Measurements from ENCODE around the gene PAXX.
A peak's percentile ranks its signal among the peaks of the same experiment; 100 is the strongest.

PAXX gene, protein sequence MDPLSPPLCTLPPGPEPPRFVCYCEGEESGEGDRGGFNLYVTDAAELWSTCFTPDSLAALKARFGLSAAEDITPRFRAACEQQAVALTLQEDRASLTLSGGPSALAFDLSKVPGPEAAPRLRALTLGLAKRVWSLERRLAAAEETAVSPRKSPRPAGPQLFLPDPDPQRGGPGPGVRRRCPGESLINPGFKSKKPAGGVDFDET

DNA sequence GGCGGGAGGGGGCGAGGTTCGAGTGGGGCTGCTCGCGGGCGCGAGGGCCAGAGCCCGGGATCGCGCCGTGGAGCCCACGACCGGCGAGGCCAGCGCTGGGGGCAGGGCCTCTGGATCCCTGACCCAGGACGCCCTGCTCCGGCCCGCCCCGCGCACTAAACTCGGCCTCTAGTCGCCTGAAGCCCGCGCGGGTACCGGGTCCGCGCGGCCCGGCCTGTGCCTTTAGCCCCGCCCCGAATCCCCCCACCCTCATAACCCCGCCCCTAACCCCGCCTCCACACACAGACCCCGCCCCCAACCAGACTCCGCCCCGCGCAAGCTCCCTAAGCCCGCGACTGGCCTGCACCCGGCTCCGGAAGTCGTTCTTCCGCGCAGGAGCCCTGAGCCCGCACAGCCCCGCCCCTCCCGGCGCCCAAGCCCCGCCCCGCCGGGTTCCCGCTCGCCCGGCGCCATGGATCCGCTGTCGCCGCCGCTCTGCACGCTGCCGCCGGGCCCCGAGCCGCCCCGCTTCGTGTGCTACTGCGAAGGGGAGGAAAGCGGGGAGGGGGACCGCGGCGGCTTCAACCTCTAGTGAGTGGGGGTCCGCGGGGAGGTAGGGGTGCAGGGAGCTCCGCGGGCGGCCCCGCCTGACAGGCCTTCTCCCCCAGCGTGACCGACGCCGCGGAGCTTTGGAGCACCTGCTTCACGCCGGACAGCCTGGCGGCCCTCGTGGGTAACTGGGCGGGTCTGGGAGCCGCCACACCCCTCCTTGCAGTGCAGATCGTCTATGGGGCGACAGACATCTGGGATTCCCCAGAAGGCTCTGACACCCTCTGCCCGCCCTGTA is at the start of gene PAXX:
PAXX (plus strand) TSS at position 430 of the 826 bp plus-strand sequence; CDS start at position 452, 22 bp downstream.
- DNase-seq, result peak; percentile 93

GRCh38 chr9:136942881-136943230 is 49.4 kb upstream of the PAXX start:
- no peak for DNase-seq

DNA sequence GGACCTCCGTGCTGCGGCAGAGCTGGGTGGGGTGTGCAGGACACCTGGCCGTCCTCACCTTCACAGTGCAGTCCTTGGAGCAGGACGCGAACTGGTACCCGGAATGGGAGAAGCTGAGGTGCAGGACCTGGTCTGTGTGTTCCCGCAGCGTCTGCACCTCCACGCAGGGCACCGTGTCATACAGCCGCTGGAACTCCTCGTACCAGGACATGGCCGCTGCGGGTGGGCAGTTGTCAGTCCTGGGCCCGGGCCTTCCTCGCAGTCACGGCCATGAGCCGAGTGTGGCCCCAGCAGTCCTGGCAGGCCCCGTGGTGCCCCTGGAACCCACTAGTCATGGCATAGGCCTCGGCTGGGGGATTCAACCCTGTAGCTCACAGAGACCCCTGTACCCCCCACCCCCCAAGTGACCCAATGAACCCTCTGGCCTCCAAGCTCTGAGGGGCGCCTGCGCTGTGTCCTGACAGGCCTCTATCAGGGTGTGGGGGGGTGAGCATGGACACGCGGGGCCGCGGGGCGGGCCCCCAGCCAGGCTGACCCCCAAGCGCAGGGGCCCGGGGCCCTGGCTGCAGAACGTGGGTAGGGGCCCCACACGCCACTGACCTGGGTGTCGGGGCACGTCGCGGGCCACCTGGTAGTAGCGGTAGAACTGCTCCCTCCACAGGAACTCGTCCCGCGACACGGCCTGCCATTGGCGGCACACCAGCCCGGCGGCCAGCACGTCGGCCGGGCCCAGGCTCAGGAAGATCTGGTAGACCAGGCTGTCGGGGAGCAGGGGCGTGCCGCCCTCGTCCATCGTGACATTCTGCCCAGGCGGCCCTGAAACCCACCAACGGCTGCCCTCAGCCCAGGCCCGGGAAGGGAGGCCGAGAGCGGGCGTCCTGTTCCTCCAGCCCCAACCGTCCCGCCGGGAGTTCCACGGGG is 48.7 kb upstream of the PAXX start:
- peak; percentile 39 for DNase-seq

DNA sequence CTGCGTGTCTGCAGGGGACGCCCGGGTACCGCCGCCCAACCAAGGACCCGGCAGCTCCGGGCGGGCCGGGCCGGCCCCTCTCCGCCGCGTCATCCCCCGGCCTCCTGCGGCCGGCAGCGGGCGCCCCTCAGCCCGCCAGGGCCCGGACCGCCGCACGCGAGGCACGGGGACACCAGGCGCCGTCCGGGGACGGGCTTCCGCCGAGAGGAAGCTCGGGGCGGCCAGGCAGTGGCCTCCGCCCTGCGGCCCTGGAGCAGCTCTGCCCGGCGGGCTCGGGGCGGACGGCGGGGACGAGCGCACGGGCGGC is 48.1 kb upstream of the PAXX start:
- peak; percentile 72 for DNase-seq

DNA sequence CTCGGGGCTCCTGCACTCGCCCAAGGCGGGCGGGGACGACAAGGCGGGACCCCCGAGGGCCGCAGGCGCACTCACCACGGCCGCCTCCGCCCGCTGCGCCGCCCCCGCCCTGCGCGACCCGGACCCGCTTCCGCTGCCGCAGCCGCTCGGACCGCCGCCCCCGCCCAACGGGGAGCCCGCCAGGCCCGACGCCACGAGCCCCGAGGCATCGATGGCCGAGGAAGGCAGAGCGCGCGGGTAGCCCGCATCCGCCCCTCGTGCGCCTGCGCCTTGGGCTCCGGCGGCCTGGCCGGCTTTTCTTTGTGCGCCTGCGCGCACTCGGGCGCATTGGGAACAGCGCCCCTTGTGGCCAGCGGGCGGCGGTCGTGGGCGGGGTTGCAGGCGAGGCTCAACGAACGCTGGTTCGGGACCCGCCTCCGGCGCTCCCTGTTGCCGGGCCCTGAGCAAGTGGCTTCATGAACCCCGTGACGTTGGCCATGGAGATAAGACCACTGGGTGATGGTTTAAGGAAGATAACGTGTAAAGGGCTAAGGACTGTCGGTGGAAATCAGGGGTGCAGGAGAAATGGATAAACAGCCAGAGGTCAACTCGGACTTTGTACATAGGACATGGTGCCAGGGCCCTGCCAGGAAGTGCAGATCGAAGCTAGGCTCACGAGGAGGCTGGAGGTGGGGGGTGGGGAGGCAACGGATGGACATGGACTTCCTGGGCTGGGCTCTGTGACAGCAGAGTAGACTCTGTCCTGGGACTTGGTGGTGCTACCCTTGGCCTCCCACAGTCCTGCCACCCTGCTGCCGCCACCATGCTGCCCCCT is 47.5 kb upstream of the PAXX start, which contains the start of the genes C8G and FBXW5:
C8G (plus strand) TSS at position 725 of the 814 bp plus-strand sequence; CDS start at position 803, 78 bp downstream.
FBXW5 (minus strand) TSS at position 220 of the 814 bp plus-strand sequence. CDS start 655 bp downstream, outside the sequence.
- DNase-seq, result peak; percentile 96

GRCh38 chr9:136945333-136946227 is 46.6 kb upstream of the PAXX start:
- no peak for DNase-seq

DNA sequence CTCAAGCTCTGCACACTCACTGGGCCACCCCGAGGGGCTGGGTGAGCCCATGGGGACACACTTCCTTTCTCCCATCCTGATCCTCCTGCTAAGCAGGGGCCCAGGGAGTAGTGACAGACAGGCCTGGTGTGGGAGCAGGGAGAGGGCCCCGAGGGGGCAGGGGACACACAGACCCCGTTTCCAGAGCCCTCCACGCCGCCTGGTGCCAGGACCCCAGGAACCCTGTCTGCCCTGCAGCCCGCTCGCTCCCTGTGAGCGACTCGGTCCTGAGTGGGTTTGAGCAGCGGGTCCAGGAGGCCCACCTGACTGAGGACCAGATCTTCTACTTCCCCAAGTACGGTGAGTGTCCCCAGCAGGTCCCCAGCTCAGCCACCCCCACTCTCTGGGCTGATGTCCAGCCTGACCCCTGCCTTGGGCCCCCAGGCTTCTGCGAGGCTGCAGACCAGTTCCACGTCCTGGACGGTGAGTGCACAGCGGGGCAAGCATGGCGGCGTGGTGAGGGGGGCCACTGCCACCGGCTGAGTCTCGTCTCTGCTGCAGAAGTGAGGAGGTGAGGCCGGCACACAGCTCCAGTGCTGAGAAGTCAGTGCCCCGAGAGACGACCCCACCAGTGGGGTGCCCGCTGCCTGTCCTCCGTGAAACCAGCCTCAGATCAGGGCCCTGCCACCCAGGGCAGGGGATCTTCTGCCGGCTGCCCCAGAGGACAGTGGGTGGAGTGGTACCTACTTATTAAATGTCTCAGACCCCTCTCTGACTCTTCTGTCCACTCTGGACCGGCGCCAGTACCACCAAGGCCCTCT is 45.8 kb upstream of the PAXX start:
- DNase-seq, result no peak

DNA sequence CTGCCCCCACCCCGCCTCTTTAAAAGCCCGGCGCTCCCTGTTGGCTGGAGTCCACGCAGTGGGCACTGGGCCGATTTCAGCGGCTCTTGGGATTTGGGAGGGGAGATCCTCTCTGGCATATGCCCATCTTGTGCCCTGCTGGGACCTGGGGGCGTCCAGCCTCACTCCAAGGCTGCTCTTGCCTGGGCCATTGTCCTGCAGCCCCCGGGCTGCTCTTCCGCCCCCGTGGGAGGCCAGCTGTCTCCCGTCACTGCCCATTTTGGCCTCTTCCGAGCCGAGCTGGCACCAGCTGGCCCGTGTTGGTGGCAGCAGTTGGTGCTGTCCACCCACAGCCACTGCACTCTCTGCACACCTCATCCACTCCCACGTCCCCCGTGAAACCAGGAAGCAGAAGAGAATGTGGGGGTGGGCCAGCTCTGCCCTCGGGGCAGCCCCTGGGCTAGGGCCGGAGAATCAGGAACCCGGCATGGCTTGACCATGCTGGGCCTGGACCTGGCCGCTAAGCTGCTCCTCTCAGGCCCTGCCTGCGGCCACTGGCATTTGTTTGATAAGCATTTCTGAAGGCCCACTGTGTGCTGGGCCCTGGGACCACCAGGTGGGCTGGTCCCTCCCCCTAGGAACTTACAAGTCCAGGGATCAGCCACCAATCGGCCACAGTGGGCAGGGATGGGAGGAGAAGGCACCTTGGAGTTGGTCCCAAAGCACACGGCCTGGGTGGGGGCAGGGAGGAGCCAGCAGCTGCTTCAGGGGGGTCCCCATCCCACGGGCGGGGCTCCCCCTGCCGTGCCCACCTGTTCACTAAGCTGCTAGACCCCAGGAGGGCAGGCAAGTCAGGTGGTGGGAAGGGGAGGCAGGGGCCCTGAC is 45.0 kb upstream of the PAXX start:
- DNase-seq, result no peak

DNA sequence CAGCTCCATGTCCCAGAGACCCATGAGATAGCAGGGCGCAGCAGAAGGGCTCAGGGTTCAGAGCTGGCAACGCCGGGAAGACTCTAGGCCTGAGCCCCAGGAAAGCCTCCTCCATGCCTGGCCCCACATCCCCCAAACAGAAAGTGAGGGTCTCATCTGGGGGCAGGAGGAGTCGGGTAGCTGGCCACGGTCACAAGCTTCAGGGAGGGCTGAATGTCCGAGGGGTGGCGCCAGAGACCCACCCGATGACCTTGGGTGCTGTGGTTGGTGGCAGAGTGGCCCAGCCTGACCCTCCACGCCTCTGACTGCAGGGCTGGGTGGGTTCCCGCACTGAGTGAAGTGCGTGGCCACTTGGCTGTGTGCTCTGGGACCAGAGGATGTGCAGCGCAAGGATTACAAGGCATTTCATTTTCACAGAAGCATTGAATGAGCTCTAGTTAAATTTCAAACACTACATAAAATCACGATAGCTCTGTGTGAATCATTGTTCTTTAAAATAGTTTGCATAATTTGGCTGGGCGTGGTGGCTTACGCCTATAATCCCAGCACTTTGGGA is 44.2 kb upstream of the PAXX start:
- DNase-seq, result peak; percentile 44

DNA sequence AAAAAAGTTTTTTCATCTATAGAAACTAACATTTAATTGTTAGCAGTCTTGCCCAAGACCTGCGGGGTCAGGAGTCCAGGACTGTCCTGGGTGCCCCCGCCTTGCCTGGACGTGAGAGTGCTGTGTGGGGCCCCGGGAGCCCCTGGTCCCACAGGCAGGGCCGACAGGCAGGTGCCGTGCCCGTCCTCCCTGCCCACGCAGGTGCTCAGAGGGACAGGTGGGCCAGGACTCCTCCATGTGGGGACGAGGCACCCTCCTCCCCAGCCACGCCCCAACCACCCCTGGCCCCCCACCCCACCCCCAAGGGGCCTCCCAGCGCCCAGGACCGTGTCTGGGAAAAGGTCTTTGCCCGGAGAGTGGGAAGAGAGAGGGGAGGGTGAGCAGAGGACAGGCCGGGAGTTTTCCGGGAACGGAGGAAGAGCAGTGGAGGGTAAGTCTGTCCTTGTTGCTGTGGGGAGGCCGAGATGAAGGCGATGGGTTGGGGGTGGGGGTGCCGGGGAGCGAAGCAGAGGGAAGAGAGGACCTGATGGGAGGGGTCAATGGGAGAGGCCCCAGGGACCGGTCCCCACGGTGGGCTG is 42.9 kb upstream of the PAXX start:
- no peak for DNase-seq

GRCh38 chr9:136949817-136950655 is 42.2 kb upstream of the PAXX start:
- DNase-seq, result peak; percentile 86

GRCh38 chr9:136950656-136951276 is 41.5 kb upstream of the PAXX start:
- no peak for DNase-seq

GRCh38 chr9:136951541-136952320 is 40.5 kb upstream of the PAXX start, which contains the start of gene LCN12:
Gene LCN12 (plus strand): TSS chr9:136952273. CDS start chr9:136952328, 55 bp downstream.
- no peak for DNase-seq

DNA sequence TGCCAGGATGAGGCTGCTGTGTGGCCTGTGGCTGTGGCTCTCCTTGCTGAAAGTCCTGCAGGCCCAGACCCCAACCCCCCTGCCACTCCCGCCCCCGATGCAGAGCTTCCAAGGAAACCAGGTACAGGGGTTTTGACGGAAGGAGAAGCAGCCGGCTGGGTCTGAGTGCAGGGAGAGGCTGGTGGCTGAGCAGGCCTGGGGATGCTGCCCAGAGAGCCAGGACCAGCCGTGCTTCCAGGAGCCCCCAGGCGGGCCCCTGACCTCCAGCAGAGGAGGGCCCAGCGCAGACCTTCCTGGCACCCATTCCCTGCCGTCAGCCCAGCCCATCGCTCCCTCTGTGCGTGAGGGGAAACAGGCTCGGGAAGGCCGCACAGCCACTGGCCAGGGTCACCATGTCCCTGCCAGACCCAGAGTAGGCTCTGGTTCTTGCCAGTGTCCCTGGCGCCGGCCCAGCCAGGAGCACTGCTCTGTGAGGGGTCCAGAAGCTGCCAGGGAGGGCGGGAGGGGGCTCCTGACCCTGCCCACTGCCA is 39.8 kb upstream of the PAXX start:
- no peak for DNase-seq

GRCh38 chr9:136952876-136953770 is 39.1 kb upstream of the PAXX start:
- DNase-seq, result no peak
